ENCODE data around the gene ASCL2. TPM values are rescaled to one million over a fixed set of nuclear protein-coding genes. Genes with fewer than 3 reads are reported as not detected.
"Not testable (repeated sequence)": the region's sequence is repeated elsewhere in the genome, so short reads cannot be mapped to it uniquely, and the experiment has no call there.

Gene ASCL2
- total RNA-seq, 4 donors from 2014 or later = 11.4 to 18.0 (median 15.9) TPM

DNA sequence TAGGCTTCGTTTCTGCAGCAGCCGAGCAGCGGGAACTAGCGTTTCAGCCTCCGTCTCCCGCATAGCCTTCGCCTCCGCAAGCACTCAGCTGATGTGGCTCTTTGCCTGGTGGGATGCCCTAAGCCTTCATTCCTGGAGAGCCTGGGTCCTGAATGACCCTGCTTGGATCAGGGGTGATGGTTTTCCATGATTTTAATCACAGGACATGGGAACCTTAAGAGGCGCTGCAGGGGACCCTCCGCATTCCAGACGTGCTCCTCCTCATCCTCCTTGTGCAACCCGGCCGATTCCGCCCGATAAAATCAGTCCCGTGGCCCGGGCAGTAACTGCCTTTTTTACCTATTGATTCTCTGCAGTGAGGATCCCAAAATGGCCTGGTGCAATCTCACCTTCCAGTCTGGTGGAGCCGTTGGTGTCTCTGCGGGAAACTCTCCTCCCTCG is 23.2 kb upstream of the ASCL2 start:
- WGBS = 92% methylated on average over 17 of the region's 20 CpGs
- no peak for DNase-seq (ENCODE audit: low spot score in 2 of 2)
- no peak for TF ChIP-seq CTCF (IDR thresholded peaks at IDR 0.05)
- no peak for TF ChIP-seq POLR2AphosphoS5 (IDR thresholded peaks at IDR 0.05)
- no peak for TF ChIP-seq POLR2A (IDR thresholded peaks at IDR 0.05)
- no peak for TF ChIP-seq EP300 (IDR thresholded peaks at IDR 0.05)

DNA sequence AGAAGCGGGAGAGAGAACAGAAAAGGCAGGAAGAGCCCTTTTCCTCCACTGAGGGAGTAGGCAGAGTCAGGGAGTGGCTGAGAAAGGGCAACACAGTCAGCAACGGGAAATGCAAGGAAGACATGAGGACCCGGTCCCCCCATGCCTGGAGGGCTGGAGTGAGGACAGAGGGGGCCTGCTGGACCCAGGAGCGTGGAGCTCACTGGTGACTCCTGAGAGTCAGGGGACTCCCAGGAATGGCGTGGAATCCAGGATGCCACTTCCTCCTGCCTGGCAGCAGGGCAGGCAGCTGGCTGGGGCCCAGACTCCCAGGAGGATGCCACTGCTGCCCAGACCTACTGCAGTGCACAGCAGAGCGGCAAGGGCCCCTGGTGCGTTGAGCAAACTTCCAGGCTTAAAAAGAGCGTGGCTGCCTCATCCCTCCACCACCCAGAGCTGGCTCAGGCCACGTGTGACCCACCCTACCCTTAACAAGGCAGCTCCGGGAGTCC is 20.0 kb upstream of the ASCL2 start:
- TF ChIP-seq CTCF (IDR thresholded peaks at IDR 0.05) = no peak
- no peak for TF ChIP-seq POLR2A (IDR thresholded peaks at IDR 0.05)
- TF ChIP-seq POLR2AphosphoS5 (IDR thresholded peaks at IDR 0.05) = no peak
- no peak for TF ChIP-seq EP300 (IDR thresholded peaks at IDR 0.05)
- peak in 1 of 2 donors; percentile 77 for DNase-seq (ENCODE audit: low spot score in 2 of 2)
- peaks cover 35% of the 10 kb centered on the region for H3K27me3 ChIP-seq
- no peak overlapping the region for H3K27ac ChIP-seq
- peaks cover 6% of the 10 kb centered on the region for H3K4me1 ChIP-seq
- H3K9me3 ChIP-seq = no peaks in the 10 kb centered on the region
- no peaks in the 10 kb centered on the region for H3K36me3 ChIP-seq
- 33% methylated on average over 9 of the region's 10 CpGs for WGBS
- no peak overlapping the region for H3K4me3 ChIP-seq

More for the DNA sequence above, 23.2 kb upstream of the ASCL2 start:
- Histone ChIP-seq H3K27me3 (peaks cover 22% of the 10 kb centered on the region), H3K4me1 (peaks cover 6% of the 10 kb centered on the region), H3K36me3 (no peaks in the 10 kb centered on the region), H3K9me3 (no peaks in the 10 kb centered on the region), H3K4me3 (no peak overlapping the region), H3K27ac (no peak overlapping the region)

DNA sequence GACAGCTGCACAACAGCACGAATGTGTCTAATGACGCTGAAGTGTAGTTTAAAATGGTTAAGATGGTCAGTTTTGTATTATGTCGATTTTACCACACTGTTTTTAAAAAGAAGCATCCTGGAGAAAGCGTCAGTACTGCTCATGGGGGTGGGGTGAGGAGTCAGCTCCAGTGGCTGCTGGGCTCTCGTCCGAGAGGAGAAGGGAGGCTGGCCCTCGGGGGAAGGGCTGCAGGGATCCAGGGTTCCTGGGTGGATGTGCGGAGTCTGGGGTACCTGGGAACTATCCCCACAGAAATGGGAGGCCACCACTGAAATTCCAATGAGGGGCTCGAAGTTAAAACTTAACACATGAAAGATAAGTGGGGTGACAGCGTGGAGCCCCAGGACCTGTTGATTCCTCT is 19.5 kb upstream of the ASCL2 start:
- DNase-seq (ENCODE audit: low spot score in 2 of 2) = no peak
- no peak for TF ChIP-seq EP300 (IDR thresholded peaks at IDR 0.05)
- no peak for TF ChIP-seq POLR2AphosphoS5 (IDR thresholded peaks at IDR 0.05)
- TF ChIP-seq CTCF (IDR thresholded peaks at IDR 0.05) = no peak
- TF ChIP-seq POLR2A (IDR thresholded peaks at IDR 0.05) = no peak
- Histone ChIP-seq H3K4me1 (peaks cover 6% of the 10 kb centered on the region), H3K9me3 (no peaks in the 10 kb centered on the region), H3K36me3 (no peaks in the 10 kb centered on the region), H3K4me3 (no peak overlapping the region), H3K27me3 (peaks cover 35% of the 10 kb centered on the region), H3K27ac (no peak overlapping the region)
- WGBS = 84% methylated on average over 10 of the region's 10 CpGs

DNA sequence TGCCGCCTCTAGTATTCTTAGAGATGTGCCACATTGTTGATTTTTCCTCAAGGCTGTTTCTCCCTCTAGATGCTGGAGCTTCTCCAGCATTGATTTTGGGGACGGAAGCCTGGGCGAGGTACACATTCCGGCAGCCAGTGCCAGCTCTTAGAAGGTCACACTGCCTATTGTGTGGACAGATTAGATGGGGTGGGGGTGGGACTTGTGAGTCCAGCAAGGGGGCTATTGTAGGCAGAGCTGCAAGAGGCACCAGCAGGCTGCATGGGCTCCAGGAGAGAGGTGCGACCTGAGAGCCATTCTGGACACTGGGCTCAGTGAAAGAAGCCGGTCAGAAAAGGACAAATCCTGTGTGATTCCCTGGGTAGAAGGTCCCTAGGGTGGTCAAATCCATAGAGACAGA is 19.0 kb upstream of the ASCL2 start:
- TF ChIP-seq POLR2A (IDR thresholded peaks at IDR 0.05) (no peak), POLR2AphosphoS5 (IDR thresholded peaks at IDR 0.05) (no peak), EP300 (IDR thresholded peaks at IDR 0.05) (no peak), CTCF (IDR thresholded peaks at IDR 0.05) (no peak)
- no peak for DNase-seq (ENCODE audit: low spot score in 2 of 2)
- no peak overlapping the region for H3K27ac ChIP-seq
- H3K4me3 ChIP-seq = no peak overlapping the region
- peaks cover 35% of the 10 kb centered on the region for H3K27me3 ChIP-seq
- H3K36me3 ChIP-seq = no peaks in the 10 kb centered on the region
- H3K4me1 ChIP-seq = peaks cover 6% of the 10 kb centered on the region
- WGBS = 58% methylated on average over 6 of the region's 6 CpGs
- no peaks in the 10 kb centered on the region for H3K9me3 ChIP-seq

DNA sequence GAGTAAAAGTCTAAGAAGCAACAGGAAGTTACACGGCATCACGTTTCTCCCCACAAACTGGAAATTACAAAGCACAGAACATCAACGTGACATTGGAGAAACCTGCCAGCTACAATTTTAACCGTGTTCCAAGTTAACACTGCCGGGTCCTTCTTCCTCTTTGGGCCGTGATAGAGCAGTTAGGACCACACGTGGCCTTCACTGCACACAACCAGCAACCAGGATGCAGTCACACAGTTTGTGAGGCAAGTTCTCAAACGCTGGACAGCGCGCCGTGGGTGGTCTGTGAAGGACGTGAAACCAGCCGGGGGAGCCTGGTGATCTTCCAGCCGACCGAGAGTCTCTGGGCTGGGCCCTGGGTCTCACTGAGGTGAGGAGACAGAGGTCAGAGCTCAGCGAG is 16.7 kb upstream of the ASCL2 start:
- H3K9me3 ChIP-seq = no peaks in the 10 kb centered on the region
- H3K27me3 ChIP-seq = peaks cover 33% of the 10 kb centered on the region
- H3K4me3 ChIP-seq = no peak overlapping the region
- no peaks in the 10 kb centered on the region for H3K36me3 ChIP-seq
- no peak overlapping the region for H3K27ac ChIP-seq
- no peak for TF ChIP-seq POLR2AphosphoS5 (IDR thresholded peaks at IDR 0.05)
- TF ChIP-seq POLR2A (IDR thresholded peaks at IDR 0.05) = no peak
- TF ChIP-seq CTCF (IDR thresholded peaks at IDR 0.05) = no peak
- no peak for TF ChIP-seq EP300 (IDR thresholded peaks at IDR 0.05)
- WGBS = 51% methylated on average over 16 of the region's 16 CpGs
- DNase-seq (ENCODE audit: low spot score in 2 of 2) = peak in 1 of 2 donors; percentile 39
- peaks cover 6% of the 10 kb centered on the region for H3K4me1 ChIP-seq

GRCh38 chr11:2286350-2286749 is 16.0 kb upstream of the ASCL2 start:
- not testable (repeated sequence) for H3K9me3 ChIP-seq; H3K36me3 ChIP-seq; H3K27ac ChIP-seq; DNase-seq (ENCODE audit: low spot score in 2 of 2); H3K4me1 ChIP-seq; H3K4me3 ChIP-seq
- H3K27me3 ChIP-seq = peaks cover 33% of the 10 kb centered on the region
- WGBS = 92% methylated on average over 11 of the region's 13 CpGs
